ENCODE measurements around the gene SQSTM1. TPM values are rescaled to one million over a fixed set of nuclear protein-coding genes. Genes with fewer than 3 reads are reported as not detected.
A peak's percentile ranks its signal among the peaks of the same experiment; 100 is the strongest.

Gene SQSTM1
- total RNA-seq, 1 donor from 2014 or later: 297 TPM

GRCh38 chr5:179883163-179883562 is 62.5 kb downstream of the SQSTM1 start:
- peaks cover 28% of the 10 kb centered on the region for H3K9me3 Mint-ChIP-seq (ENCODE audit: low read depth)
- H3K27me3 Mint-ChIP-seq (ENCODE audit: low read depth): no peaks in the 10 kb centered on the region
- DNase-seq (ENCODE audit: low spot score): no peak
- no peak overlapping the region for H3K27ac Mint-ChIP-seq (ENCODE audit: unreplicated experiment)
- TF ChIP-seq CTCF (IDR thresholded peaks at IDR 0.05): no peak
- H3K4me1 Mint-ChIP-seq (ENCODE audit: low read depth): no peaks in the 10 kb centered on the region
- H3K36me3 Mint-ChIP-seq (ENCODE audit: low read depth): peaks cover 50% of the 10 kb centered on the region
- H3K4me3 Mint-ChIP-seq (ENCODE audit: unreplicated experiment): no peak overlapping the region

- DNase-seq (ENCODE audit: low spot score): peak; percentile 65
- no peak overlapping the region for H3K27ac Mint-ChIP-seq (ENCODE audit: unreplicated experiment)
- peaks cover 64% of the 10 kb centered on the region for H3K36me3 Mint-ChIP-seq (ENCODE audit: low read depth)
- no peak overlapping the region for H3K4me3 Mint-ChIP-seq (ENCODE audit: unreplicated experiment)
- H3K9me3 Mint-ChIP-seq (ENCODE audit: low read depth): peaks cover 28% of the 10 kb centered on the region
- TF ChIP-seq CTCF (IDR thresholded peaks at IDR 0.05): no peak
- no peaks in the 10 kb centered on the region for H3K4me1 Mint-ChIP-seq (ENCODE audit: low read depth)
- no peaks in the 10 kb centered on the region for H3K27me3 Mint-ChIP-seq (ENCODE audit: low read depth)
Measured at GRCh38 chr5:179885491-179886090, 64.9 kb downstream of the SQSTM1 start.

GRCh38 chr5:179886190-179886911 is 65.6 kb downstream of the SQSTM1 start:
- H3K4me1 Mint-ChIP-seq (ENCODE audit: low read depth): no peaks in the 10 kb centered on the region
- no peak overlapping the region for H3K4me3 Mint-ChIP-seq (ENCODE audit: unreplicated experiment)
- no peaks in the 10 kb centered on the region for H3K27me3 Mint-ChIP-seq (ENCODE audit: low read depth)
- TF ChIP-seq CTCF (IDR thresholded peaks at IDR 0.05): no peak
- H3K9me3 Mint-ChIP-seq (ENCODE audit: low read depth): peaks cover 28% of the 10 kb centered on the region
- H3K27ac Mint-ChIP-seq (ENCODE audit: unreplicated experiment): no peak overlapping the region
- peaks cover 63% of the 10 kb centered on the region for H3K36me3 Mint-ChIP-seq (ENCODE audit: low read depth)
- no peak for DNase-seq (ENCODE audit: low spot score)

GRCh38 chr5:179887095-179887494 is 66.4 kb downstream of the SQSTM1 start:
- H3K27me3 Mint-ChIP-seq (ENCODE audit: low read depth): no peaks in the 10 kb centered on the region

More at GRCh38 chr5:179887095-179887494, 66.4 kb downstream of the SQSTM1 start:
- Mint-ChIP-seq H3K36me3 (ENCODE audit: low read depth) (peaks cover 63% of the 10 kb centered on the region), H3K4me3 (ENCODE audit: unreplicated experiment) (no peak overlapping the region), H3K9me3 (ENCODE audit: low read depth) (peaks cover 27% of the 10 kb centered on the region), H3K4me1 (ENCODE audit: low read depth) (no peaks in the 10 kb centered on the region), H3K27ac (ENCODE audit: unreplicated experiment) (no peak overlapping the region)
- TF ChIP-seq CTCF (IDR thresholded peaks at IDR 0.05): no peak
- no peak for DNase-seq (ENCODE audit: low spot score)

Small RNAs within 50 kb of the gene (microRNA-seq; reads per million reads assigned to microRNA genes)
- gene MIR1229 (ENCODE audit: borderline number of aligned reads): 11.6 reads per million, percentile 26 among the genes with 10 or more reads in this experiment

Other genes starting within 250 kb of the SQSTM1 start
- gene HNRNPH1, start 197.2 kb upstream of the SQSTM1 start, total RNA-seq: 341 to 426 TPM (median 348 TPM) in 3 replicates
- gene CBY3, start 139.9 kb upstream of the SQSTM1 start, total RNA-seq: not detected in 3 replicates
- 695 to 849 TPM (median 699 TPM) in 3 replicates for gene CANX, start 121.9 kb upstream of the SQSTM1 start, total RNA-seq
- gene MAML1, start 88.1 kb upstream of the SQSTM1 start, total RNA-seq: 29.3 to 29.9 TPM (median 29.9 TPM) in 3 replicates
- gene LTC4S, start 26.9 kb upstream of the SQSTM1 start, total RNA-seq: 1.2 to 1.7 TPM (median 1.3 TPM) in 3 replicates
- gene MGAT4B, start 14.0 kb upstream of the SQSTM1 start, total RNA-seq: 135 to 144 TPM (median 142 TPM) in 3 replicates
- 13.4 to 20.0 TPM (median 16.4 TPM) in 3 replicates for gene MRNIP, start 37.9 kb downstream of the SQSTM1 start, total RNA-seq
- 107 to 130 TPM (median 118 TPM) in 3 replicates for gene TBC1D9B, start 87.0 kb downstream of the SQSTM1 start, total RNA-seq

Data from chondrocyte (in vitro differentiated cells).